DMS79 treated with DMSO at 0.1 percent for 48 hours (cell line): ENCODE data around the gene MOB1A.

Source experiments
- DNase-seq: peaks from one replicate; lab custom pipeline; 2025; lab: John Stamatoyannopoulos, UW

Gene MOB1A

DNA sequence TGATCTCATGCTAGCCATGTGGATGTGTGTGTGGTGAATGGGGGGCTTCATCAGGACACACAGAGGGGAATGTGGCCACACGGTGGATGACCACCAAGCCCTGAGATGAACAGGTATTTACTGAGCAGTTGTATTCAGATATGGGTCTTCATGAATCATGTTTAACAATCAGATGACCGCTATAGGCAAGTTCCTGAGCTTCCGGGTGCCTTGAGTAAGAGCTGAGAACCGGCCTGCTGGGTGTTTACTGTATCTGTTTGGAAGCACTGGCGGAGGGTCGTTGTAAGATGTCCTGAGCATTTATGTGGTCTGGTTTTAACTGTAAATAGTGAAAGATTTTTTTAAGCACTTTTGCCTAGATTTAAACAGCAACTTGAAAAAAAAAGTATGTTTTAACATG is 74.9 kb downstream of the MOB1A start:
- no peak for DNase-seq
